ENCODE measurements around the gene RHOBTB3.

The RHOBTB3 gene

GRCh38 chr5:95713960-95714710, 17.0 kb upstream of the RHOBTB3 start:
- peaks cover 13% of the 10 kb centered on the region for H3K4me1 ChIP-seq (ENCODE audit: control insufficient read depth, insufficient read depth, low read length)
- H3K27ac ChIP-seq (ENCODE audit: low read depth, low read length): no peak overlapping the region
- H3K27me3 ChIP-seq (ENCODE audit: control insufficient read depth, insufficient read depth, low read length): peaks cover 14% of the 10 kb centered on the region
- no peak overlapping the region for H3K9ac ChIP-seq (ENCODE audit: low read depth, low read length)
- no peaks in the 10 kb centered on the region for H3K9me3 ChIP-seq (ENCODE audit: control insufficient read depth, insufficient read depth, low read length)
- no peak overlapping the region for H3K4me3 ChIP-seq (ENCODE audit: low read depth, low read length)
- H3K36me3 ChIP-seq (ENCODE audit: control insufficient read depth, insufficient read depth, low read length): no peaks in the 10 kb centered on the region

GRCh38 chr5:95715799-95716461, 15.2 kb upstream of the RHOBTB3 start:
- no peaks in the 10 kb centered on the region for H3K9me3 ChIP-seq (ENCODE audit: control insufficient read depth, insufficient read depth, low read length)
- no peak overlapping the region for H3K9ac ChIP-seq (ENCODE audit: low read depth, low read length)
- peaks cover 5% of the 10 kb centered on the region for H3K4me1 ChIP-seq (ENCODE audit: control insufficient read depth, insufficient read depth, low read length)
- H3K36me3 ChIP-seq (ENCODE audit: control insufficient read depth, insufficient read depth, low read length): no peaks in the 10 kb centered on the region
- H3K27ac ChIP-seq (ENCODE audit: low read depth, low read length): no peak overlapping the region
- H3K4me3 ChIP-seq (ENCODE audit: low read depth, low read length): no peak overlapping the region
- 0 out of 2 replicates have a peak, but pooled peaks cover 3% of the 10 kb centered on the region for H3K27me3 ChIP-seq (ENCODE audit: control insufficient read depth, insufficient read depth, low read length)

- Histone ChIP-seq H3K4me3 (ENCODE audit: low read depth, low read length) (no peak overlapping the region), H3K27ac (ENCODE audit: low read depth, low read length) (no peak overlapping the region), H3K36me3 (ENCODE audit: control insufficient read depth, insufficient read depth, low read length) (no peaks in the 10 kb centered on the region), H3K4me1 (ENCODE audit: control insufficient read depth, insufficient read depth, low read length) (peaks cover 5% of the 10 kb centered on the region; the same call in 1 of the 2 replicates), H3K27me3 (ENCODE audit: control insufficient read depth, insufficient read depth, low read length) (no peaks in the 10 kb centered on the region), H3K9ac (ENCODE audit: low read depth, low read length) (no peak overlapping the region), H3K9me3 (ENCODE audit: control insufficient read depth, insufficient read depth, low read length) (no peaks in the 10 kb centered on the region)
Observed at GRCh38 chr5:95717439-95717838, 13.7 kb upstream of the RHOBTB3 start.

GRCh38 chr5:95718203-95718602, 12.9 kb upstream of the RHOBTB3 start:
- Histone ChIP-seq H3K9me3 (ENCODE audit: control insufficient read depth, insufficient read depth, low read length) (no peaks in the 10 kb centered on the region), H3K9ac (ENCODE audit: low read depth, low read length) (no peak overlapping the region), H3K4me1 (ENCODE audit: control insufficient read depth, insufficient read depth, low read length) (peaks cover 5% of the 10 kb centered on the region; the same call in 1 of the 2 replicates), H3K4me3 (ENCODE audit: low read depth, low read length) (no peak overlapping the region), H3K27ac (ENCODE audit: low read depth, low read length) (no peak overlapping the region), H3K36me3 (ENCODE audit: control insufficient read depth, insufficient read depth, low read length) (no peaks in the 10 kb centered on the region), H3K27me3 (ENCODE audit: control insufficient read depth, insufficient read depth, low read length) (no peaks in the 10 kb centered on the region)

- Histone ChIP-seq H3K4me3 (ENCODE audit: low read depth, low read length) (no peak overlapping the region), H3K4me1 (ENCODE audit: control insufficient read depth, insufficient read depth, low read length) (peaks cover 5% of the 10 kb centered on the region; the same call in 1 of the 2 replicates), H3K27ac (ENCODE audit: low read depth, low read length) (no peak overlapping the region), H3K36me3 (ENCODE audit: control insufficient read depth, insufficient read depth, low read length) (no peaks in the 10 kb centered on the region), H3K9me3 (ENCODE audit: control insufficient read depth, insufficient read depth, low read length) (no peaks in the 10 kb centered on the region), H3K27me3 (ENCODE audit: control insufficient read depth, insufficient read depth, low read length) (no peaks in the 10 kb centered on the region), H3K9ac (ENCODE audit: low read depth, low read length) (no peak overlapping the region)
Observed at GRCh38 chr5:95718738-95719137, 12.4 kb upstream of the RHOBTB3 start.

- Histone ChIP-seq H3K4me3 (ENCODE audit: low read depth, low read length) (no peak overlapping the region), H3K27me3 (ENCODE audit: control insufficient read depth, insufficient read depth, low read length) (no peaks in the 10 kb centered on the region), H3K9me3 (ENCODE audit: control insufficient read depth, insufficient read depth, low read length) (no peaks in the 10 kb centered on the region), H3K27ac (ENCODE audit: low read depth, low read length) (no peak overlapping the region), H3K36me3 (ENCODE audit: control insufficient read depth, insufficient read depth, low read length) (no peaks in the 10 kb centered on the region), H3K4me1 (ENCODE audit: control insufficient read depth, insufficient read depth, low read length) (peaks cover 8% of the 10 kb centered on the region; the same call in 1 of the 2 replicates), H3K9ac (ENCODE audit: low read depth, low read length) (no peak overlapping the region)
Observed at GRCh38 chr5:95720094-95720786, 10.9 kb upstream of the RHOBTB3 start.

GRCh38 chr5:95721582-95722295, 9.4 kb upstream of the RHOBTB3 start:
- Histone ChIP-seq H3K4me1 (ENCODE audit: control insufficient read depth, insufficient read depth, low read length) (peaks cover 13% of the 10 kb centered on the region; the same call in 1 of the 2 replicates), H3K27ac (ENCODE audit: low read depth, low read length) (no peak overlapping the region), H3K36me3 (ENCODE audit: control insufficient read depth, insufficient read depth, low read length) (no peaks in the 10 kb centered on the region), H3K4me3 (ENCODE audit: low read depth, low read length) (no peak overlapping the region), H3K27me3 (ENCODE audit: control insufficient read depth, insufficient read depth, low read length) (no peaks in the 10 kb centered on the region), H3K9ac (ENCODE audit: low read depth, low read length) (no peak overlapping the region), H3K9me3 (ENCODE audit: control insufficient read depth, insufficient read depth, low read length) (no peaks in the 10 kb centered on the region)

- Histone ChIP-seq H3K9ac (ENCODE audit: low read depth, low read length) (no peak overlapping the region), H3K36me3 (ENCODE audit: control insufficient read depth, insufficient read depth, low read length) (no peaks in the 10 kb centered on the region), H3K4me3 (ENCODE audit: low read depth, low read length) (no peak overlapping the region), H3K4me1 (ENCODE audit: control insufficient read depth, insufficient read depth, low read length) (peaks cover 9% of the 10 kb centered on the region; the same call in 1 of the 2 replicates), H3K9me3 (ENCODE audit: control insufficient read depth, insufficient read depth, low read length) (no peaks in the 10 kb centered on the region), H3K27me3 (ENCODE audit: control insufficient read depth, insufficient read depth, low read length) (peaks cover 14% of the 10 kb centered on the region), H3K27ac (ENCODE audit: low read depth, low read length) (no peak overlapping the region)
Observed at GRCh38 chr5:95723632-95724369, 7.3 kb upstream of the RHOBTB3 start.

- Histone ChIP-seq H3K4me1 (ENCODE audit: control insufficient read depth, insufficient read depth, low read length) (peaks cover 20% of the 10 kb centered on the region), H3K27me3 (ENCODE audit: control insufficient read depth, insufficient read depth, low read length) (peaks cover 28% of the 10 kb centered on the region), H3K9ac (ENCODE audit: low read depth, low read length) (no peak overlapping the region), H3K9me3 (ENCODE audit: control insufficient read depth, insufficient read depth, low read length) (no peaks in the 10 kb centered on the region), H3K4me3 (ENCODE audit: low read depth, low read length) (no peak overlapping the region), H3K36me3 (ENCODE audit: control insufficient read depth, insufficient read depth, low read length) (no peaks in the 10 kb centered on the region), H3K27ac (ENCODE audit: low read depth, low read length) (no peak overlapping the region)
Observed at GRCh38 chr5:95725071-95725820, 5.9 kb upstream of the RHOBTB3 start.
